Body of pancreas (tissue), 4 donors: Measurements from ENCODE around the gene CKS1B. TPM values are rescaled to one million over a fixed set of nuclear protein-coding genes. Genes with fewer than 3 reads are reported as not detected.
A peak's percentile ranks its signal among the peaks of the same experiment; 100 is the strongest.

Experiments used
- ATAC-seq: fragments of 150-250 bp; one replicate; pipeline ENCODE4 v1.9.1; 2016
- DNase-seq, 4 donors: peaks; one replicate each; pipeline ENCODE4 v3.0.0-alpha.2; 2019
- H3K27ac ChIP-seq, 4 donors: fragments of 200-600 bp; sonication (generic); 1 replicate in 3 of 4; 2 replicates in 1 of 4; pipeline versions ENCODE4 v1.5.1 to v1.6.1; 2016 to 2019; ENCODE audit warnings: mild to moderate bottlenecking in 1 of 4, mixed read lengths in 1 of 4, moderate library complexity in 1 of 4
- H3K27me3 ChIP-seq, 2 donors: fragments of 200-600 bp; sonication (generic); one replicate each; pipeline ENCODE4 v1.6.0; 2016; ENCODE audit warnings: mild to moderate bottlenecking in 1 of 2
- H3K36me3 ChIP-seq, 2 donors: fragments of 200-600 bp; sonication (generic); replicated peaks in 1 of 2; 2 replicates each; pipeline ENCODE4 v1.5.1; 2016; ENCODE audit warnings: low read depth in 2 of 2; ENCODE audit not compliant: insufficient read depth in 1 of 2
- H3K4me1 ChIP-seq: fragments of 200-600 bp; sonication (generic); one replicate; pipeline ENCODE4 v1.6.0; 2016
- H3K4me3 ChIP-seq, 2 donors: fragments of 200-600 bp; sonication (generic); 1 replicate in 1 of 2; 2 replicates in 1 of 2; pipeline ENCODE4 v1.5.1; 2016 to 2019
- H3K9me3 ChIP-seq, 3 donors: fragments of 200-600 bp; sonication (generic); 1 replicate in 2 of 3; 2 replicates in 1 of 3; pipeline ENCODE4 v1.5.1; 2016
- POLR2A ChIP-seq, 3 donors: fragments of 450-650 bp; IDR thresholded peaks; one replicate each; pipeline ENCODE4 v1.6.1; 2016; ENCODE audit warnings: antibody characterized with exemption in 3 of 3, mild to moderate bottlenecking in 2 of 3
- WGBS, 2 donors: methylation state at CpG; one replicate each; pipeline ENCODE4 v1.1.5; 2017; 5-methylcytosine and 5-hydroxymethylcytosine counted together
- intact Hi-C: fragments of 100-400 bp; cut with DNase I; formaldehyde crosslinking; loops from one replicate; pipeline ENCODE4 v1.15.1; 2023
- total RNA-seq, 2 donors: library from RNA; depleted of rRNA; stranded (reverse); fragments of >200 nt; gene quantifications; one replicate each; pipeline ENCODE4 v1.1.0, GENCODE V29; 2016
- TF ChIP-seq, protein P1 (sequence below), 7 experiments: fragments of 450-650 bp in 4 of 7; fragments of 200-600 bp in 3 of 7; sonication (generic) in 3 of 7; IDR thresholded peaks; one replicate each; pipeline ENCODE4 v1.5.1; 2016 to 2019; ENCODE audit warnings: antibody characterized with exemption in 7 of 7

CKS1B gene
- total RNA-seq, 2 donors from 2014 or later = 15.6 to 29.0 TPM

DNA sequence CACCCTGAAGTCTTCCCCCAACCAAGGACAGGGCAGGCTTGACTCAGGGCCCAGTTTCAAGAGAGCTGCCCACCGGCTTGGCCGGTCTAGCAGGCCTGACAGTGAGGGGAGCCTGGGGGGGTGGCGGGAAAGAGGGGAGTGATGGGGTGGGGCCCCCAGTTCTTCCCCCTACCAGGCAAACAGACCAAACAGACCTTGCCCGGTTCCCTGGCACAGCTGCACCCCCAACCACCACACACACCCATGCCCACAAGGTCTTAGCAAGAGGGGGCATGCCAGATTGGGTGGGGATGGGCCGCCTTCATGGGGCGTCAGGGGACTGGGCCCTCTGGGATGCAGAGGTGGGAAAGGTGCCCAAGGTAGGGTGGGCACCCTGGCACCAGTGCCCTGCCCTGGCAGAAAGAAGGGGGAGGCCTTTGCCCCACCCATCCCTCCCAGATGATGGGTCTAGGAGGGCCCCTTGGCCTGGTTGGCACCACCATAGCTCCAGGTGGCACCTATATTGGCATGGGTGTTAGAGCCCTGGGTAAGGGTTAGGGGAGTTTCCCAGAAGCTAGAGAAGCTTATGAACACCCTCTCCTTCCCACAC is 37.0 kb downstream of the CKS1B start:
- DNase-seq (no peak), ATAC-seq (no peak)
- H3K27ac ChIP-seq = peak overlapping the region; percentile 27 to 61 (median 42)
- H3K4me1 ChIP-seq = peaks cover 78% of the 10 kb centered on the region
- H3K9me3 ChIP-seq = no peaks in the 10 kb centered on the region
- peaks cover 0 to 7% of the 10 kb centered on the region in 2 donors for H3K36me3 ChIP-seq
- no peak for TF ChIP-seq POLR2A (IDR thresholded peaks at IDR 0.05)
- TF ChIP-seq, protein P1, sequence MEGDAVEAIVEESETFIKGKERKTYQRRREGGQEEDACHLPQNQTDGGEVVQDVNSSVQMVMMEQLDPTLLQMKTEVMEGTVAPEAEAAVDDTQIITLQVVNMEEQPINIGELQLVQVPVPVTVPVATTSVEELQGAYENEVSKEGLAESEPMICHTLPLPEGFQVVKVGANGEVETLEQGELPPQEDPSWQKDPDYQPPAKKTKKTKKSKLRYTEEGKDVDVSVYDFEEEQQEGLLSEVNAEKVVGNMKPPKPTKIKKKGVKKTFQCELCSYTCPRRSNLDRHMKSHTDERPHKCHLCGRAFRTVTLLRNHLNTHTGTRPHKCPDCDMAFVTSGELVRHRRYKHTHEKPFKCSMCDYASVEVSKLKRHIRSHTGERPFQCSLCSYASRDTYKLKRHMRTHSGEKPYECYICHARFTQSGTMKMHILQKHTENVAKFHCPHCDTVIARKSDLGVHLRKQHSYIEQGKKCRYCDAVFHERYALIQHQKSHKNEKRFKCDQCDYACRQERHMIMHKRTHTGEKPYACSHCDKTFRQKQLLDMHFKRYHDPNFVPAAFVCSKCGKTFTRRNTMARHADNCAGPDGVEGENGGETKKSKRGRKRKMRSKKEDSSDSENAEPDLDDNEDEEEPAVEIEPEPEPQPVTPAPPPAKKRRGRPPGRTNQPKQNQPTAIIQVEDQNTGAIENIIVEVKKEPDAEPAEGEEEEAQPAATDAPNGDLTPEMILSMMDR (IDR thresholded peaks at IDR 0.05) = no peak
- intact Hi-C loops = loop anchor here (5.0 kb wide), 1 partner anchor 49 kb away; the partner anchor contains the start of gene PYGO2
- no peaks in the 10 kb centered on the region for H3K27me3 ChIP-seq
- H3K4me3 ChIP-seq = no peak overlapping the region
- 68 to 100% methylated on average over 2 to 6 of the region's 6 CpGs for WGBS, 2 donors

DNA sequence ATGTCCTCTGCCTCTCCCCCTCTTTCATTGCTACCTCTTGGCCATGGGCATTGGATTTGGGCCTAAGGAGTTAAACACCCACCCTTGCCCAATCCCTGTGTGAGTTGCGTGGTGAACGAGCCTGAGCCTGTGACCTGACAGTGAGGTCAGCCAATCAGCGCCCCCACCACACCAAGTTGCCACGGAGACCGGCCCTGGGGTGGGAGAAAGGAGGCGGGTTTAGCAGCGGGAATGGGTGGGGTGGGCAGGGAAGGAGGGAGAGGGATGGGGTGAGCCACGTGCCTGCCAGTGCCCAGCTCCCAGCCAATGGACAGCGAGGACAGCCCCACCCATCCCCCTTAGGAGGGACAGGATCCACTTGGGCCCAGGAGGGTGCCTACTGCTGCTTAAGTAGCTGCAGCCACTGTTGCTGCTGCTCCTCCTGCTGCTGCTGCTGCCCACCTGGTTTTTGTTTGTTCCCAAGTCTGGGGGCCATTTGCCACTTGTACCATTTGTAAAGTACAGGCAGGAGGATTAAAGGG is 37.6 kb downstream of the CKS1B start:
- peak; percentile 31 for ATAC-seq
- intact Hi-C loops = loop anchor here (5.0 kb wide), 1 partner anchor 50 kb away; the partner anchor contains the start of gene PYGO2
- peaks cover 0 to 7% of the 10 kb centered on the region in 2 donors for H3K36me3 ChIP-seq

DNA sequence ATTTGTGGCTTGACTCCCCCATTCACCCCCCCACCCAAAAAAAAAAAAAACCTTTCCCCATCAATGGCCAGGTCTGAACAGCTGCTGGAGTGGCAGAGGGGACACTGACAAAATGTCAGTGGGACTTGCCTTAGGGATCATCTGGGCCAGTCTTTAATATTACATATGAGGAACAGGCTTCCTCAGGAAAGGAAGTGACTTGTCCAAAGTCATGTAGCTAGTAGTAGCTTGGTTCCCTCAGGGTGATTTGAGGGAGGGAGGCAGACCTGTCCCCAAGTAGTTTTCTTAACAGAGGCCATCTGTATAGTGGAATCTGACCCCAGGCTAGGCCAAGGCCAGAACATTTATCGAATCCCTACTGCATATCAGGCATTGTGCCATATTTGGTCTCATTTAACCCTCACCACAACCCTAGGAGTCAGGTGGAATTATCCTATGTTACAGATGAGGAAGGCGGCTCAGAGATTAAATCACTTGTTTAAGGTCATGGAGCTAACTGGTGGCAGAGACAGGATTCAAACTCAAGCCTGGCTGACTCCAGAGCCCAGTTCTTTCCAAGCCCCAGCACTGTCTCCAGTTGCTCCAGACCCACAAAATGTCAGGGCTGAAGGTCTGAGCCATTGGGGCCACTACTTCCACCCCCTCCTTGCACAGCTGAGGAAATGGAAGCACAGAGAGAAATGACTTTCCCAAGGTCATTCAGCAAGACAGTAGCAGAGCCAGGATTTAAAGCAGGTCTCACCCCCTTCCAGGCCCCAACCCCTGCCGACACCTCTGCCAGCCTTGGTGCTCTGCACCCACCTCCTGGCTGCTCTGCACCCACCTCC is 38.5 kb downstream of the CKS1B start:
- ATAC-seq (no peak), DNase-seq (no peak)
- H3K4me3 ChIP-seq = no peak overlapping the region
- peaks cover 78% of the 10 kb centered on the region for H3K4me1 ChIP-seq
- WGBS, 2 donors = 34 to 41% methylated on average over 2 to 3 of the region's 3 CpGs
- no peaks in the 10 kb centered on the region for H3K27me3 ChIP-seq
- peaks cover 0 to 7% of the 10 kb centered on the region in 2 donors for H3K36me3 ChIP-seq
- intact Hi-C loops = loop anchor here (5.0 kb wide), 1 partner anchor 51 kb away; the partner anchor contains the start of gene PYGO2
- TF ChIP-seq, protein P1 (IDR thresholded peaks at IDR 0.05) = no peak
- TF ChIP-seq POLR2A (IDR thresholded peaks at IDR 0.05) = no peak
- peak overlapping the region; percentile 5 to 61 (median 42) for H3K27ac ChIP-seq
- no peaks in the 10 kb centered on the region for H3K9me3 ChIP-seq

More for the DNA sequence above, 37.6 kb downstream of the CKS1B start:
- WGBS, 2 donors = 34 to 38% methylated on average over 6 to 9 of the region's 9 CpGs
- peak; percentile 50 to 74 (median 61) for DNase-seq
- no peak overlapping the region for H3K4me3 ChIP-seq
- TF ChIP-seq, protein P1 (IDR thresholded peaks at IDR 0.05) = no peak
- H3K27me3 ChIP-seq = no peaks in the 10 kb centered on the region
- H3K9me3 ChIP-seq = no peaks in the 10 kb centered on the region
- peak overlapping the region; percentile 27 to 61 (median 42) for H3K27ac ChIP-seq
- H3K4me1 ChIP-seq = peaks cover 78% of the 10 kb centered on the region

DNA sequence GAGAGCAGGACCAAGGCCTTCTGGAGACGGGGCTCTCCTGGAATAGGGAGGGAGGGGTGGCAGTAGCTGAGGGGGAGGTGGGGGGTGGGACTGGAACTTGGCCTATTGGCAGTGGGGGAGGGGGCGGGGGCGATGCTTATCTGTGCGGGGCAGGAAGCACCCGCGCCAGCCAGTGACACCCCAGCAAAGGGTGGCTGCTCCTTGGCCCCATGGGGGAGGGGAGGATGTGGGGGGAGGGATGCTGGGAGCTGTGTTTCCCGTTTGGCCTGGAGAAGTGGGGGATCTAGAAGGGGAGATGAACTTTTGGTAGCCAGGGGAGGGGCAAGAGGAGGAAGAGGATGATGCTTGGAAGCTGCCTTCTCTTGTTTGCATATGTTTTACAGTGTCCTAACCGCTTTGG is 39.2 kb downstream of the CKS1B start:
- TF ChIP-seq, protein P1 (IDR thresholded peaks at IDR 0.05) = no peak
- no peak for TF ChIP-seq POLR2A (IDR thresholded peaks at IDR 0.05)
- ATAC-seq = no peak
- Histone ChIP-seq H3K4me1 (peaks cover 75% of the 10 kb centered on the region), H3K9me3 (no peaks in the 10 kb centered on the region), H3K27me3 (no peaks in the 10 kb centered on the region), H3K27ac (peak overlapping the region in 1 of 4 donors; percentile 45), H3K4me3 (no peak overlapping the region), H3K36me3 (peaks cover 0 to 7% of the 10 kb centered on the region in 2 donors)
- 26 to 49% methylated on average over 7 of the region's 8 CpGs for WGBS, 2 donors
- intact Hi-C loops = loop anchor here (5.0 kb wide), 1 partner anchor 51 kb away; the partner anchor contains the start of gene PYGO2
- DNase-seq = no peak
